HepG2 (cell line): ENCODE results near the gene CDCA5. TPM values are rescaled to one million over a fixed set of nuclear protein-coding genes. Genes with fewer than 3 reads are reported as not detected.
A peak's percentile ranks its signal among the peaks of the same experiment; 100 is the strongest.

Experiments used
- CHD2 ChIP-seq: IDR thresholded peaks from 2 replicates; pipeline ENCODE4 v1.6.1; 2011; ENCODE audit warnings: low read depth, low read length, improper control_type of control experiment
- DMAP1 ChIP-seq: IDR thresholded peaks from 2 replicates; pipeline ENCODE4 v1.6.1; 2016
- HNF4G ChIP-seq, 2 experiments: sonication (generic) in 1 of 2; formaldehyde crosslinking in 1 of 2; IDR thresholded peaks; 2 replicates each; pipeline versions ENCODE4 v1.4.0 to v1.6.1; 2011 to 2020; ENCODE audit warnings: borderline replicate concordance in 2 of 2, low read depth in 2 of 2, mild to moderate bottlenecking in 2 of 2, low read length in 1 of 2, missing genetic modification reagents in 1 of 2, moderate library complexity in 1 of 2
- MED1 ChIP-seq: sonication (generic); formaldehyde crosslinking; IDR thresholded peaks from 2 replicates; pipeline ENCODE4 v1.4.0; 2020; ENCODE audit warnings: missing genetic modification reagents
- MXI1 ChIP-seq: IDR thresholded peaks from 3 replicates; pipeline ENCODE4 v1.6.1; 2012; ENCODE audit warnings: low read depth, low read length, inconsistent platforms, borderline replicate concordance
- NCOA1 ChIP-seq: sonication (generic); formaldehyde crosslinking; IDR thresholded peaks from 2 replicates; pipeline ENCODE4 v1.9.0; 2021; ENCODE audit warnings: missing genetic modification reagents
- NR1H2 ChIP-seq: sonication (generic); formaldehyde crosslinking; IDR thresholded peaks from 2 replicates; pipeline ENCODE4 v1.8.1; 2022; ENCODE audit warnings: low read depth, missing genetic modification reagents, borderline replicate concordance
- NR2F1 ChIP-seq, 2 experiments: fragments of 450-650 bp in 1 of 2; formaldehyde crosslinking in 1 of 2; IDR thresholded peaks; 2 replicates each; pipeline versions ENCODE4 v1.5.0 to v1.6.1; 2016 to 2020; ENCODE audit warnings: mild to moderate bottlenecking in 1 of 2, missing compliant biosample characterization in 1 of 2, missing genetic modification reagents in 1 of 2, moderate library complexity in 1 of 2
- SALL2 ChIP-seq: sonication (generic); formaldehyde crosslinking; IDR thresholded peaks from 2 replicates; pipeline ENCODE4 v1.8.1; 2023; ENCODE audit warnings: mild to moderate bottlenecking, missing genetic modification reagents, inconsistent platforms
- SCMH1 ChIP-seq: sonication (generic); formaldehyde crosslinking; IDR thresholded peaks from 2 replicates; pipeline ENCODE4 v1.9.0; 2021; ENCODE audit warnings: missing genetic modification reagents, mild to moderate bottlenecking, borderline replicate concordance
- ZBTB38 ChIP-seq: sonication (generic); formaldehyde crosslinking; IDR thresholded peaks from 2 replicates; pipeline ENCODE4 v1.5.1; 2020; ENCODE audit warnings: mild to moderate bottlenecking, missing genetic modification reagents
- ZNF18 ChIP-seq: sonication (generic); formaldehyde crosslinking; IDR thresholded peaks from 2 replicates; pipeline ENCODE4 v1.8.0; 2022; ENCODE audit warnings: mild to moderate bottlenecking, missing genetic modification reagents; ENCODE audit not compliant: insufficient replicate concordance
- ZNF33B ChIP-seq: sonication (generic); formaldehyde crosslinking; IDR thresholded peaks from 2 replicates; pipeline ENCODE4 v1.5.1; 2020; ENCODE audit warnings: mild to moderate bottlenecking, missing genetic modification reagents
- ZNF564 ChIP-seq: sonication (generic); formaldehyde crosslinking; IDR thresholded peaks from 2 replicates; pipeline ENCODE4 v1.8.1; 2023; ENCODE audit warnings: mild to moderate bottlenecking, missing genetic modification reagents
- ZNF609 ChIP-seq: sonication (generic); formaldehyde crosslinking; IDR thresholded peaks from 2 replicates; pipeline ENCODE4 v1.4.0; 2020; ENCODE audit warnings: mild to moderate bottlenecking, missing genetic modification reagents, borderline replicate concordance
- ZNF766 ChIP-seq: sonication (generic); formaldehyde crosslinking; IDR thresholded peaks from 2 replicates; pipeline ENCODE4 v1.5.0; 2020; ENCODE audit warnings: missing genetic modification reagents, borderline replicate concordance
- ZNF850 ChIP-seq: sonication (generic); formaldehyde crosslinking; conservative IDR thresholded peaks from 2 replicates; pipeline ENCODE4 v1.9.0; 2021; ENCODE audit warnings: mild to moderate bottlenecking, missing genetic modification reagents
- ZSCAN25 ChIP-seq: sonication (generic); formaldehyde crosslinking; IDR thresholded peaks from 2 replicates; pipeline ENCODE4 v1.8.0; 2022; ENCODE audit warnings: mild to moderate bottlenecking, missing genetic modification reagents
- polyA plus RNA-seq, 8 experiments: library from polyadenylated mRNA; depleted of rRNA in 3 of 8; stranded (reverse) in 7 of 8; unstranded in 1 of 8; fragments of >200 nt; fragmentation: Illumina TruSeq in 4 of 8; extraction: Trizol in 4 of 8; gene quantifications; 2 replicates each; pipeline versions ENCODE4 v1.2.1 to v1.2.3, GENCODE V29; 2011 to 2016; ENCODE audit warnings: low read depth in 4 of 8, missing spikeins in 1 of 8, mixed read lengths in 1 of 8; ENCODE audit not compliant: insufficient read depth in 1 of 8
- total RNA-seq, 5 experiments: library from RNA; depleted of rRNA; stranded (reverse); fragments of >200 nt; fragmentation: Illumina TruSeq; extraction: Trizol; gene quantifications; 2 replicates each; pipeline ENCODE4 v1.2.3, GENCODE V29; 2016; ENCODE audit warnings: low read depth in 1 of 5
- TF ChIP-seq, protein P1 (sequence below): sonication (generic); formaldehyde crosslinking; IDR thresholded peaks from 2 replicates; pipeline ENCODE4 v1.4.0; 2020; ENCODE audit warnings: missing genetic modification reagents
- TF ChIP-seq, protein P2 (sequence below): sonication (generic); formaldehyde crosslinking; IDR thresholded peaks from 2 replicates; pipeline ENCODE4 v1.4.0; 2020; ENCODE audit warnings: mild to moderate bottlenecking, missing genetic modification reagents

Gene CDCA5
- total and polyA plus RNA-seq, 2 of the 13 experiments (the other 11 are each of a cell fraction or from before 2014, with no cell fraction given): 13.5 to 50.6 TPM

DNA sequence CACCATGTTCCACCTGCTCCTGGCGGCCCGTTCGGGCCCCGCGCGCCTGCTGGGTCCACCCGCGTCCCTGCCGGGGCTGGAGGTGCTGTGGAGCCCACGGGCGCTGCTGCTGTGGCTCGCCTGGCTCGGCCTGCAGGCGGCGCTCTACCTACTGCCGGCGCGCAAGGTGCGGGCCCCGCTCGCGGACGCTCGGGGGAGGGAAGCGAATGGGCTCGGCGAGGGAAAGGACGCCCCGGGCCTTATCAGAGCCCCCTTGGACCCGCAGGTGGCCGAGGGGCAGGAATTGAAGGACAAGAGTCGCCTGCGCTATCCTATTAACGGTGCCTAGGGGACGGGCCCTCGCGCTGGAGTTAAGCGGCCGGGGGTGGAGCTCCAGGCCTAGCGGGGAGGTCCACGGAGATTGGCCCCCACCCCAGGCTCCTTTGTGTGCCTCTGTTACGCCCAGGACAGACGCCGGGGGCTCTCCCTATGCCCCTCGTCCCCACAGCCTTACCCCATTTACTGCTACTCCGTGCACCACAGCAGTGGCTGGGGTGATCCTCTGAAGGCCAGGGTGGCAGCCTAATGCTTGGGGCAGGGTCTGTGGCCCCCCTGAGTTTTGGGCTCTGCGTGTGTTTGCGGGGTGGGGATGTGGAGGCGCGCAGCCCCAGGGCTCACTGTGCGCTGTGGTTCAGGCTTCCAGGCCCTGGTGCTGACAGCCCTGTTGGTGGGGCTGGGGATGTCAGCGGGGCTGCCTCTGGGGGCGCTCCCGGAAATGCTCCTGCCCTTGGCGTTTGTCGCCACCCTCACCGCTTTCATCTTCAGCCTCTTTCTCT, 28.9 kb upstream of the CDCA5 start (continued):
- TF ChIP-seq ZNF564 (CRISPR knock-in tag): no peak
- TF ChIP-seq, protein P1, sequence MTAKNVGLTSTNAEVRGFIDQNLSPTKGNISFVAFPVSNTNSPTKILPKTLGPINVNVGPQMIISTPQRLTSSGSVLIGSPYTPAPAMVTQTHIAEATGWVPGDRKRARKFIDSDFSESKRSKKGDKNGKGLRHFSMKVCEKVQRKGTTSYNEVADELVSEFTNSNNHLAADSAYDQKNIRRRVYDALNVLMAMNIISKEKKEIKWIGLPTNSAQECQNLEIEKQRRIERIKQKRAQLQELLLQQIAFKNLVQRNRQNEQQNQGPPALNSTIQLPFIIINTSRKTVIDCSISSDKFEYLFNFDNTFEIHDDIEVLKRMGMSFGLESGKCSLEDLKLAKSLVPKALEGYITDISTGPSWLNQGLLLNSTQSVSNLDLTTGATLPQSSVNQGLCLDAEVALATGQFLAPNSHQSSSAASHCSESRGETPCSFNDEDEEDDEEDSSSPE (CRISPR knock-in tag): peak; percentile 57; the same call in 1 of the 2 replicates
- TF ChIP-seq MXI1: peak; percentile 26; the same call in 1 of the 3 replicates
- TF ChIP-seq ZNF18 (CRISPR knock-in tag): peak; percentile 35
- no peak for TF ChIP-seq SALL2 (CRISPR knock-in tag)
- peak; percentile 42; the same call in 1 of the 2 replicates for TF ChIP-seq MED1 (CRISPR knock-in tag)
- TF ChIP-seq ZNF609 (CRISPR knock-in tag): no peak
- no peak; the same call in 1 of the 2 replicates for TF ChIP-seq DMAP1 (CRISPR knock-in tag)
- TF ChIP-seq CHD2: no peak
- TF ChIP-seq NR2F1 (CRISPR knock-in tag; IDR thresholded peaks at IDR 0.05): no peak
- TF ChIP-seq, protein P2, sequence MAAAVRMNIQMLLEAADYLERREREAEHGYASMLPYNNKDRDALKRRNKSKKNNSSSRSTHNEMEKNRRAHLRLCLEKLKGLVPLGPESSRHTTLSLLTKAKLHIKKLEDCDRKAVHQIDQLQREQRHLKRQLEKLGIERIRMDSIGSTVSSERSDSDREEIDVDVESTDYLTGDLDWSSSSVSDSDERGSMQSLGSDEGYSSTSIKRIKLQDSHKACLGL: peak; percentile 41; the same call in 1 of the 2 replicates
- TF ChIP-seq NR1H2: no peak
- no peak for TF ChIP-seq ZNF850
- no peak for TF ChIP-seq HNF4G (IDR thresholded peaks at IDR 0.05; ENCODE audit: borderline replicate concordance, low read depth, low read length)
- TF ChIP-seq HNF4G (CRISPR knock-in tag; IDR thresholded peaks at IDR 0.05; ENCODE audit: borderline replicate concordance, low read depth): no peak
- no peak for TF ChIP-seq ZNF33B (CRISPR knock-in tag)
- TF ChIP-seq ZBTB38: peak; percentile 12; the same call in 1 of the 2 replicates
- TF ChIP-seq SCMH1 (CRISPR knock-in tag): no peak
- no peak for TF ChIP-seq NCOA1 (CRISPR knock-in tag)
- TF ChIP-seq ZNF766 (CRISPR knock-in tag): no peak
- peak; percentile 32; the same call in 1 of the 2 replicates for TF ChIP-seq ZSCAN25 (CRISPR knock-in tag)
